Lower leg skin (tissue), 4 donors: Measurements from ENCODE around the gene CCDC69. TPM values are rescaled to one million over a fixed set of nuclear protein-coding genes. Genes with fewer than 3 reads are reported as not detected.
"Not testable (repeated sequence)": the region's sequence is repeated elsewhere in the genome, so short reads cannot be mapped to it uniquely, and the experiment has no call there.

Experiments used
- DNase-seq, 2 donors: peaks; one replicate each; pipeline ENCODE4 v3.0.0-alpha.2; 2019; ENCODE audit warnings: low spot score in 2 of 2
- H3K4me3 ChIP-seq: fragments of 200-600 bp; sonication (generic); 2 replicates; pipeline ENCODE4 v1.5.1; 2017; ENCODE audit warnings: mild to moderate bottlenecking, low read depth; ENCODE audit not compliant: poor library complexity, severe bottlenecking
- CTCF ChIP-seq, 3 donors: fragments of 450-650 bp; IDR thresholded peaks; one replicate each; pipeline ENCODE4 v1.5.1; 2016; ENCODE audit warnings: antibody characterized with exemption in 3 of 3, mild to moderate bottlenecking in 3 of 3, moderate library complexity in 2 of 3
- POLR2A ChIP-seq, 2 donors: fragments of 450-650 bp; IDR thresholded peaks; one replicate each; pipeline ENCODE4 v1.6.1; 2016 to 2017; ENCODE audit warnings: antibody characterized with exemption in 2 of 2, mild to moderate bottlenecking in 1 of 2, moderate library complexity in 1 of 2
- WGBS, 2 donors: methylation state at CpG; one replicate each; pipeline ENCODE4 v1.1.5; 2018; 5-methylcytosine and 5-hydroxymethylcytosine counted together
- intact Hi-C: fragments of 100-400 bp; cut with DNase I; formaldehyde crosslinking; loops from one replicate; pipeline ENCODE4 v1.15.0; 2023; ENCODE audit warnings: low total_unique reads
- total RNA-seq, 4 donors: library from RNA; depleted of rRNA; stranded (reverse); fragments of >200 nt; gene quantifications; one replicate each; pipeline ENCODE4 v1.1.0, GENCODE V29; 2016

The CCDC69 gene
- total RNA-seq, 4 donors from 2014 or later, result 21.4 to 33.3 (median 24.2) TPM

GRCh38 chr5:151243564-151243963 is 19.7 kb upstream of the CCDC69 start:
- 90 to 94% methylated on average over 4 of the region's 4 CpGs for WGBS, 2 donors
- no peak for TF ChIP-seq POLR2A (IDR thresholded peaks at IDR 0.05)
- no peak for DNase-seq
- no peak overlapping the region for H3K4me3 ChIP-seq
- intact Hi-C loops, result no loop called here

DNA sequence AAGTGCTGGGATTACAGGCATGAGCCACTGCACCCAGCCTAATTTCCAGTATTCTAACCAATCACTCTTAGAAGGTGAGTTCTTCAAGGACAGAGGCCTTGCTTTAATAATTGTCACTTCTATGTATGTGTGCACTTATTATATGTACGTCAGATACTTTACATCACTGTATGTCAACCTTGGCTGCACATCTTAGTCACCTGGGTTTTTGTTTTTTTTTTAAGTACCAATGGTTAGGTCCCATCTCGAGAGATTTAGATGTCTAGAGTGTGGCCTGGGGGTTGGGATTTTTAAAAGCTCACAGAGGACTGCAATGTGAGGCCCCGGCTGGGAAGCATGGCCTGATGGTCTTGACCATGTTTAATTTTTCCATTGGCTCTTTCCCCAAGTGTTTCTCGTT is 19.2 kb upstream of the CCDC69 start:
- TF ChIP-seq CTCF (IDR thresholded peaks at IDR 0.05) (no peak), POLR2A (IDR thresholded peaks at IDR 0.05) (no peak)
- H3K4me3 ChIP-seq, result no peak overlapping the region
- DNase-seq, result no peak
- intact Hi-C loops, result no loop called here
- 90 to 92% methylated on average over 4 of the region's 4 CpGs for WGBS, 2 donors

- 79 to 81% methylated on average over 2 of the region's 2 CpGs for WGBS, 2 donors
- no peak for DNase-seq
- intact Hi-C loops, result no loop called here
- no peak for TF ChIP-seq POLR2A (IDR thresholded peaks at IDR 0.05)
- no peak for TF ChIP-seq CTCF (IDR thresholded peaks at IDR 0.05)
- no peak overlapping the region for H3K4me3 ChIP-seq
Observed at GRCh38 chr5:151240924-151241635, 17.2 kb upstream of the CCDC69 start.

GRCh38 chr5:151240268-151240835 is 16.5 kb upstream of the CCDC69 start:
- DNase-seq, H3K4me3 ChIP-seq, intact Hi-C loops: not testable (repeated sequence)
- 91 to 94% methylated on average over 10 of the region's 10 CpGs for WGBS, 2 donors

DNA sequence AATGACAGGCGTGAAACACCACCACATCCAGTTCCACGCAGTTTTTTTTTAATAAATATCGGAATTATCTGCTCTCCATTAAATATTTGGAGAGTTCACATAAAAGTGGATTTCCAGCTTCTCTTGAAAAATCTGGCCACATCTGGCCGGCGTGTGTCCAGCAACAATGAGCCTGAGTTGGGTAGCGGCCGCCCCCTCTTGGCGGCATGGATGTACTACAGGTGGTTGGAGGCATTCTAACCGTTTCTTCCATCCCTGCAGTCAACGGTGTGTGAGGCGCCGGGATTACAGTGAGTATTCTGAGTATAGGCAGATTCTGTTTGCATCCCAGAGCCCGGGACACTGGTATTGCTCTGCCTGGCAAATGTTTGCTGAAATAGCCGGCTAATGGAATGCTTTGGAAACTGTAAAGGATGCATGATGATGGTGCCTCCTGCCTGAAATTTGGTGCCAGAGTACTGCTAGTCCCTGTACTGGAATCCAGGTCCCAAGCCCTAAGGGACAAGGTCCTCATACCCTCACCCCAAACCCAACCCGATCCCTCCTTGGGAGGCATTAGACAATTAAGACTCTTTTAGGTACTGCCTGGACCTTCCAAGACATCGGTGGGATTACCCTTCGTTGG is 15.5 kb upstream of the CCDC69 start:
- peak in 1 of 2 donors; percentile 96 for DNase-seq
- 47 to 59% methylated on average over 17 of the region's 17 CpGs for WGBS, 2 donors
- intact Hi-C loops, result loop anchor here (10.0 kb wide), 1 partner anchor 115 kb away; no protein-coding TSS in a partner anchor
- no peak overlapping the region for H3K4me3 ChIP-seq
- TF ChIP-seq POLR2A (IDR thresholded peaks at IDR 0.05) (no peak), CTCF (IDR thresholded peaks at IDR 0.05) (peak in 1 of 3 donors; percentile 34)

- no peak overlapping the region for H3K4me3 ChIP-seq
- intact Hi-C loops, result loop anchor here (10.0 kb wide), 1 partner anchor 114 kb away; no protein-coding TSS in a partner anchor
- no peak for DNase-seq
- TF ChIP-seq CTCF (IDR thresholded peaks at IDR 0.05) (no peak), POLR2A (IDR thresholded peaks at IDR 0.05) (no peak)
- WGBS, 2 donors, result 43 to 50% methylated on average over 14 of the region's 14 CpGs
Observed at GRCh38 chr5:151238303-151238741, 14.4 kb upstream of the CCDC69 start.
